HG03175 (cell line): ENCODE measurements around the gene LCAT.

ENCODE experiments used
- ATAC-seq: cut with Tn5 transposase; IDR thresholded peaks from one replicate; pipeline ENCODE4 v1.9.1; 2021; ENCODE audit warnings: mild to moderate bottlenecking, moderate library complexity; ENCODE audit not compliant: unreplicated experiment

Gene LCAT

GRCh38 chr16:67935101-67935401 lies 8.9 kb downstream of the LCAT start:
- ATAC-seq = no peak

- no peak for ATAC-seq
Measured at GRCh38 chr16:67934306-67935100, 9.4 kb downstream of the LCAT start.

GRCh38 chr16:67933805-67934204 lies 10.1 kb downstream of the LCAT start:
- ATAC-seq = no peak

GRCh38 chr16:67932462-67932840 lies 11.5 kb downstream of the LCAT start:
- no peak for ATAC-seq

GRCh38 chr16:67931712-67932461 lies 12.0 kb downstream of the LCAT start, which contains the start of gene CTRL:
Gene CTRL, minus strand, starts transcription at chr16:67931862. Its CDS starts 10 bp downstream, at chr16:67931852.
- ATAC-seq = no peak

GRCh38 chr16:67930678-67931211 lies 13.2 kb downstream of the LCAT start:
- ATAC-seq = no peak

GRCh38 chr16:67930191-67930590 lies 13.7 kb downstream of the LCAT start:
- ATAC-seq = no peak

- ATAC-seq = peak; percentile 44
Measured at GRCh38 chr16:67928561-67929364, 15.2 kb downstream of the LCAT start.

- no peak for ATAC-seq
Measured at GRCh38 chr16:67928147-67928546, 15.8 kb downstream of the LCAT start.

- ATAC-seq = no peak
Measured at GRCh38 chr16:67927131-67927941, 16.6 kb downstream of the LCAT start.

GRCh38 chr16:67926181-67926750 lies 17.7 kb downstream of the LCAT start:
- no peak for ATAC-seq

- ATAC-seq = no peak
Measured at GRCh38 chr16:67924140-67924906, 19.6 kb downstream of the LCAT start.

GRCh38 chr16:67923414-67924116 lies 20.4 kb downstream of the LCAT start:
- no peak for ATAC-seq

- no peak for ATAC-seq
Measured at GRCh38 chr16:67922740-67923139, 21.2 kb downstream of the LCAT start.

GRCh38 chr16:67922221-67922620 lies 21.7 kb downstream of the LCAT start:
- ATAC-seq = no peak

GRCh38 chr16:67919622-67920221 lies 24.2 kb downstream of the LCAT start:
- ATAC-seq = no peak

- no peak for ATAC-seq
Measured at GRCh38 chr16:67917852-67918236, 26.1 kb downstream of the LCAT start.

GRCh38 chr16:67917140-67917851 lies 26.6 kb downstream of the LCAT start:
- no peak for ATAC-seq
